H1 (cell line): Measurements from ENCODE around the gene DNAAF5. TPM values are rescaled to one million over a fixed set of nuclear protein-coding genes. Genes with fewer than 3 reads are reported as not detected.

ENCODE experiments used
- CTCF ChIA-PET: fragments of 300-600 bp; sonication (Branson Sonifier 250); formaldehyde crosslinking; loops from one replicate; lab custom pipeline; 2021; ENCODE audit not compliant: partially characterized antibody; lab: Charles Lee
- POLR2A ChIA-PET: fragments of 300-600 bp; sonication (Branson Sonifier 250); formaldehyde crosslinking; loops from one replicate; lab custom pipeline; 2021; ENCODE audit warnings: inconsistent platforms; ENCODE audit not compliant: partially characterized antibody; lab: Charles Lee
- DNase-seq, 2 experiments: peaks; one replicate each; pipeline versions ENCODE4 v3.0.0 to v3.0.0-alpha.2; 2010 to 2022; ENCODE audit warnings: low spot score in 2 of 2, low read depth in 1 of 2, mixed read lengths in 1 of 2
- FAIRE-seq: peaks from 2 replicates; lab custom pipeline; 2011; peaks lifted over from hg19 to GRCh38; lab: Jason Lieb, UNC
- H2AFZ ChIP-seq: 2 replicates; pipeline ENCODE4 v1.8.1; 2012; ENCODE audit warnings: low read length, inconsistent platforms
- H2AK5ac ChIP-seq: 2 replicates; pipeline ENCODE4 v1.6.1; 2013; ENCODE audit warnings: low read depth, low read length
- H2BK120ac ChIP-seq: replicated peaks from 2 replicates; pipeline ENCODE3; 2013; ENCODE audit warnings: low read depth, low read length, inconsistent platforms
- H2BK12ac ChIP-seq: 2 replicates; pipeline ENCODE4 v1.6.1; 2013; ENCODE audit warnings: low read depth, low read length
- H2BK15ac ChIP-seq: 2 replicates; pipeline ENCODE4 v1.6.1; 2013; ENCODE audit warnings: low read length
- H2BK20ac ChIP-seq: 2 replicates; pipeline ENCODE4 v1.6.1; 2013; ENCODE audit warnings: low read length
- H2BK5ac ChIP-seq: 2 replicates; pipeline ENCODE4 v1.6.1; 2013; ENCODE audit warnings: low read depth, low read length
- H3K14ac ChIP-seq: 2 replicates; pipeline ENCODE4 v1.6.1; 2013; ENCODE audit warnings: inconsistent platforms; ENCODE audit not compliant: insufficient read length
- H3K18ac ChIP-seq: 2 replicates; pipeline ENCODE4 v1.6.1; 2013; ENCODE audit warnings: low read length; ENCODE audit errors: extremely low read depth
- H3K23ac ChIP-seq: 2 replicates; pipeline ENCODE4 v1.6.1; 2013; ENCODE audit warnings: inconsistent platforms; ENCODE audit not compliant: insufficient read length
- H3K23me2 ChIP-seq: 2 replicates; pipeline ENCODE4 v1.6.1; 2013; ENCODE audit warnings: low read depth, low read length
- H3K27ac ChIP-seq: 2 replicates; pipeline ENCODE4 v1.6.1; 2011; ENCODE audit warnings: low read depth, low read length, inconsistent platforms
- H3K27me3 ChIP-seq, 4 experiments: replicated peaks in 1 of 4; 1 replicate in 1 of 4; 2 replicates in 3 of 4; pipeline versions ENCODE4 v1.6.1 to v1.8.1; 2011 to 2013; ENCODE audit warnings: low read length in 3 of 4, mild to moderate bottlenecking in 3 of 4, inconsistent platforms in 2 of 4, mixed read lengths in 2 of 4, moderate library complexity in 1 of 4; ENCODE audit not compliant: control insufficient read depth in 3 of 4, insufficient read depth in 3 of 4; ENCODE audit errors: extremely low read depth in 1 of 4
- H3K36me3 ChIP-seq, 4 experiments: 2 replicates each; pipeline versions ENCODE4 v1.6.1 to v1.8.1; 2011 to 2013; ENCODE audit warnings: mild to moderate bottlenecking in 4 of 4, low read length in 3 of 4, moderate library complexity in 2 of 4, control low read depth in 1 of 4, inconsistent platforms in 1 of 4; ENCODE audit not compliant: insufficient read depth in 4 of 4, control insufficient read depth in 2 of 4
- H3K4ac ChIP-seq: replicated peaks from 2 replicates; pipeline ENCODE3; 2013; ENCODE audit warnings: low read length, low read depth, mixed read lengths, inconsistent platforms; ENCODE audit not compliant: insufficient read length
- H3K4me1 ChIP-seq, 4 experiments: replicated peaks in 1 of 4; 1 replicate in 1 of 4; 2 replicates in 3 of 4; pipeline versions ENCODE4 v1.6.1 to v1.8.1; 2011 to 2013; ENCODE audit warnings: low read length in 3 of 4, inconsistent platforms in 2 of 4, mixed read lengths in 1 of 4; ENCODE audit not compliant: insufficient read depth in 4 of 4, control insufficient read depth in 3 of 4
- H3K4me2 ChIP-seq, 2 experiments: 2 replicates each; pipeline versions ENCODE4 v1.6.1 to v1.8.1; 2011 to 2013; ENCODE audit warnings: low read depth in 2 of 2, low read length in 2 of 2, control low read depth in 1 of 2, inconsistent platforms in 1 of 2, mild to moderate bottlenecking in 1 of 2; ENCODE audit not compliant: insufficient read depth in 1 of 2
- H3K4me3 ChIP-seq, 4 experiments: fragments of 200-600, 300-600 bp in 1 of 4; sonication (generic), shearing (Covaris generic), sonication (Bioruptor Twin) in 1 of 4; 2 replicates each; pipeline versions ENCODE4 v1.5.1 to v1.8.1; 2011 to 2016; ENCODE audit warnings: low read length in 4 of 4, low read depth in 3 of 4, control low read depth in 2 of 4, inconsistent platforms in 2 of 4, mild to moderate bottlenecking in 2 of 4, mixed read lengths in 1 of 4, moderate library complexity in 1 of 4; ENCODE audit not compliant: insufficient read depth in 2 of 4; ENCODE audit errors: extremely low read depth in 1 of 4
- H3K56ac ChIP-seq: replicated peaks from 2 replicates; pipeline ENCODE3; 2013; ENCODE audit warnings: low read depth, mild to moderate bottlenecking, mixed read lengths, low read length, inconsistent platforms; ENCODE audit not compliant: insufficient read length
- H3K79me1 ChIP-seq: 2 replicates; pipeline ENCODE4 v1.6.1; 2013; ENCODE audit warnings: low read depth, low read length, control low read depth
- H3K79me2 ChIP-seq, 2 experiments: 2 replicates each; pipeline versions ENCODE4 v1.6.1 to v1.8.1; 2012 to 2013; ENCODE audit warnings: low read length in 2 of 2, mild to moderate bottlenecking in 2 of 2, inconsistent platforms in 1 of 2; ENCODE audit not compliant: insufficient read depth in 2 of 2, control insufficient read depth in 1 of 2
- H3K9ac ChIP-seq, 4 experiments: replicated peaks in 1 of 4; 1 replicate in 1 of 4; 2 replicates in 3 of 4; pipeline versions ENCODE4 v1.6.1 to v1.8.1; 2011 to 2013; ENCODE audit warnings: low read depth in 3 of 4, low read length in 3 of 4, control low read depth in 2 of 4, mild to moderate bottlenecking in 2 of 4, moderate library complexity in 2 of 4, inconsistent platforms in 1 of 4; ENCODE audit errors: extremely low read depth in 1 of 4
- H3K9me3 ChIP-seq, 2 experiments: 2 replicates each; pipeline versions ENCODE4 v1.6.1 to v1.8.1; 2012 to 2013; ENCODE audit warnings: mild to moderate bottlenecking in 2 of 2, moderate library complexity in 2 of 2, control low read depth in 1 of 2, inconsistent platforms in 1 of 2, low read depth in 1 of 2, low read length in 1 of 2, mixed read lengths in 1 of 2; ENCODE audit not compliant: insufficient read depth in 2 of 2
- H4K20me1 ChIP-seq, 2 experiments: replicated peaks in 1 of 2; 2 replicates each; pipeline versions ENCODE3 to v1.8.1; 2011 to 2013; ENCODE audit warnings: inconsistent platforms in 2 of 2, low read length in 2 of 2, mild to moderate bottlenecking in 1 of 2; ENCODE audit not compliant: insufficient read depth in 2 of 2, control insufficient read depth in 1 of 2
- H4K5ac ChIP-seq: 2 replicates; pipeline ENCODE4 v1.6.1; 2013; ENCODE audit warnings: low read length, low read depth, mixed read lengths, inconsistent platforms; ENCODE audit not compliant: insufficient read length
- H4K8ac ChIP-seq: 2 replicates; pipeline ENCODE4 v1.8.0; 2013; ENCODE audit warnings: mild to moderate bottlenecking, moderate library complexity, low read length, inconsistent platforms; ENCODE audit not compliant: insufficient read depth; ENCODE audit errors: extremely low read depth
- H4K91ac ChIP-seq: replicated peaks from 2 replicates; pipeline ENCODE3; 2013; ENCODE audit warnings: low read length, mixed read lengths, inconsistent platforms; ENCODE audit not compliant: insufficient read length
- BRCA1 ChIP-seq: IDR thresholded peaks from 2 replicates; pipeline ENCODE4 v1.6.1; 2012; ENCODE audit warnings: low read depth, low read length, improper control_type of control experiment
- EZH2 ChIP-seq: fragments of 200-600 bp; sonication (generic); IDR thresholded peaks from 2 replicates; pipeline ENCODE4 v1.7.1; 2012; ENCODE audit warnings: low read depth, mild to moderate bottlenecking, moderate library complexity, low read length, inconsistent platforms; ENCODE audit not compliant: severe bottlenecking
- KDM5A ChIP-seq: fragments of 200-600 bp; IDR thresholded peaks from 2 replicates; pipeline ENCODE4 v1.7.1; 2012; ENCODE audit warnings: mild to moderate bottlenecking, low read length, inconsistent platforms, mixed read lengths
- POLR2A ChIP-seq, 2 experiments: IDR thresholded peaks; 1 replicate in 1 of 2; 2 replicates in 1 of 2; pipeline ENCODE4 v1.6.1; 2011; ENCODE audit warnings: low read depth in 2 of 2, low read length in 2 of 2, mild to moderate bottlenecking in 2 of 2; ENCODE audit errors: control extremely low read depth in 1 of 2
- TAF7 ChIP-seq: optimal IDR thresholded peaks from 2 replicates; pipeline ENCODE3; 2011; ENCODE audit warnings: low read depth, mild to moderate bottlenecking, inconsistent platforms, low read length, moderate library complexity, borderline replicate concordance
- YY1 ChIP-seq: IDR thresholded peaks from 2 replicates; pipeline ENCODE4 v1.6.1; 2011; ENCODE audit warnings: low read depth, mild to moderate bottlenecking, low read length
- WGBS, 2 experiments: shearing (Covaris generic) in 1 of 2; methylation state at CpG; one replicate each; pipeline versions ENCODE4 v1.1.6 to v1.1.7; 2013 to 2015; ENCODE audit warnings: low lambda C conversion rate in 2 of 2, mixed read lengths in 2 of 2, inconsistent platforms in 1 of 2, low coverage in 1 of 2, missing lambda C conversion rate in 1 of 2; ENCODE audit not compliant: insufficient replicate concordance in 2 of 2, insufficient coverage in 1 of 2, insufficient read length in 1 of 2; ENCODE audit errors: extremely low coverage in 1 of 2, missing lambda C conversion rate in 1 of 2; 5-methylcytosine and 5-hydroxymethylcytosine counted together
- polyA plus RNA-seq, 7 experiments: library from polyadenylated mRNA; depleted of rRNA in 3 of 7; stranded (reverse) in 5 of 7; unstranded in 2 of 7; fragments of >200 nt in 5 of 7; fragments of 200-250 nt in 2 of 7; gene quantifications; 1 replicate in 5 of 7; 2 replicates in 1 of 7; 4 replicates in 1 of 7; pipeline versions ENCODE4 v1.2.1 to v1.2.3, GENCODE V29; 2011 to 2013; ENCODE audit warnings: missing spikeins in 2 of 7, mixed read lengths in 2 of 7
- total RNA-seq: library from RNA; stranded (reverse); fragmentation: NEBNext Ultra II Directional; extraction: Animal tissue kit (Norgen Biotek cat#: 25700); gene quantifications from 2 replicates; pipeline ENCODE4 v1.2.1, GENCODE V29; 2021

Gene DNAAF5
- total and polyA plus RNA-seq, 2 of the 8 experiments (the other 6 are each of a cell fraction or from before 2014, with no cell fraction given), result 55.1 to 95.9 TPM

- Histone ChIP-seq H3K27ac (no peak overlapping the region), H3K9me3 (peaks cover 0 to 4% of the 10 kb centered on the region in 2 experiments; a peak in 1 of 4 replicates), H2BK5ac (no peak overlapping the region), H3K56ac (no peak overlapping the region), H3K4me1 (no peaks in the 10 kb centered on the region; a peak in 1 of 7 replicates), H2BK15ac (no peak overlapping the region), H3K18ac (no peak overlapping the region), H2AFZ (no peak overlapping the region), H2BK20ac (no peak overlapping the region), H3K27me3 (no peaks in the 10 kb centered on the region), H4K8ac (no peak overlapping the region; the same call in 1 of the 2 replicates), H3K79me1 (peaks cover 3% of the 10 kb centered on the region), H3K23ac (no peak overlapping the region), H2AK5ac (no peak overlapping the region), H4K91ac (no peak overlapping the region), H3K4me2 (no peak overlapping the region), H3K79me2 (peaks cover 0 to 31% of the 10 kb centered on the region in 2 experiments; a peak in 2 of 4 replicates), H3K4ac (no peak overlapping the region), H4K5ac (no peak overlapping the region), H3K14ac (no peak overlapping the region), H4K20me1 (no peaks in the 10 kb centered on the region), H3K36me3 (peaks cover 0 to 3% (median 1%) of the 10 kb centered on the region in 4 experiments; a peak in 3 of 8 replicates), H2BK120ac (no peak overlapping the region), H2BK12ac (no peak overlapping the region), H3K9ac (no peak overlapping the region), H3K23me2 (no peaks in the 10 kb centered on the region), H3K4me3 (no peak overlapping the region)
- ChIA-PET CTCF (no interaction called here), POLR2A (interaction anchor here (1.2 kb wide), 1 partner anchor 19 kb away, joined by 3 read pairs; the partner anchor contains the start of gene DNAAF5)
- 92% methylated on average over 17 of the region's 17 CpGs; no CpG with 5 or more reads in 1 of the 2 experiments for WGBS, 2 experiments
- no peak for DNase-seq
- no peak for FAIRE-seq
- TF ChIP-seq KDM5A (no peak), POLR2A (IDR thresholded peaks at IDR 0.05; ENCODE audit: control extremely low read depth in 1 of 2, low read depth in 2 of 2, low read length in 2 of 2) (no peak), EZH2 (no peak), YY1 (no peak), TAF7 (no peak), BRCA1 (no peak)
Measured at GRCh38 chr7:707296-708000, 19.1 kb upstream of the DNAAF5 start.
